ENCODE results near the gene TNFSF13. TPM values are rescaled to one million over a fixed set of nuclear protein-coding genes. Genes with fewer than 3 reads are reported as not detected.

TNFSF13 gene
- total and polyA plus RNA-seq, 2 of the 8 experiments (the other 6 are each of a cell fraction or from before 2014, with no cell fraction given), result 2.1 to 2.6 TPM

DNA sequence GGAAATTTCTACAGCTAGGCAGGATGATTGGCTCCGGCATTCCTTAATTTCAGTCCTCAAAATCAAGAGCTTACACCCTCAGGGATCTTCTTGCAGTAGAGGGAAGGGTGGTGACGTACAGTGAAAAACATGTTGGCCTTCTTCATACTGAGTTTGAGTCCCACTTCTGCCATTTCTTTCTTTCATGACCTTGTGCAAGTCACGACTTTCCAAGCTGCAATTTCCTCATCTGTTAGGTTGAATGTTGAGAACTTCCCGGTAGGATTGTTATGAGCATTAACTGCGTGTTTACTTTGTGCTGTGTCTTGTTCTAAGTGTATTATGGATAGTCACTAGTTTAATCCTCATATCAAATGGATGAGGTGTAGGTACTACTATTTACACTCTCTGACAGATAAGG lies 11.0 kb downstream of the TNFSF13 start:
- Histone ChIP-seq H3K4ac (replicated peaks; ENCODE audit: insufficient read length, low read depth, low read length) (no peak overlapping the region), H3K4me3 (ENCODE audit: extremely low read depth in 1 of 4, insufficient read depth in 2 of 4, low read depth in 3 of 4, low read length in 4 of 4) (no peak overlapping the region), H2BK120ac (replicated peaks; ENCODE audit: low read depth, low read length) (no peak overlapping the region), H3K4me2 (ENCODE audit: insufficient read depth in 1 of 2, low read depth in 2 of 2, low read length in 2 of 2) (no peak overlapping the region), H2BK5ac (ENCODE audit: low read depth, low read length) (no peak overlapping the region), H2AK5ac (ENCODE audit: low read depth, low read length) (no peak overlapping the region), H3K79me1 (ENCODE audit: low read depth, low read length) (peaks cover 5% of the 10 kb centered on the region), H2AFZ (ENCODE audit: low read length) (no peak overlapping the region), H4K91ac (replicated peaks; ENCODE audit: insufficient read length, low read length) (no peak overlapping the region), H3K27me3 (replicated peaks in 1 of 4; ENCODE audit: control insufficient read depth in 3 of 4, extremely low read depth in 1 of 4, insufficient read depth in 3 of 4, low read length in 3 of 4) (no peaks in the 10 kb centered on the region), H3K27ac (ENCODE audit: low read depth, low read length) (no peak overlapping the region), H3K14ac (ENCODE audit: insufficient read length) (no peak overlapping the region), H3K79me2 (ENCODE audit: control insufficient read depth in 1 of 2, insufficient read depth in 2 of 2, low read length in 2 of 2) (peaks cover 15 to 24% of the 10 kb centered on the region in 2 experiments), H4K20me1 (replicated peaks in 1 of 2; ENCODE audit: control insufficient read depth in 1 of 2, insufficient read depth in 2 of 2, low read length in 2 of 2) (peaks cover 8 to 12% of the 10 kb centered on the region in 2 experiments), H3K36me3 (ENCODE audit: control insufficient read depth in 2 of 4, insufficient read depth in 4 of 4, low read length in 3 of 4) (peaks cover 29 to 67% (median 51%) of the 10 kb centered on the region in 4 experiments), H4K8ac (ENCODE audit: extremely low read depth, insufficient read depth, low read length) (no peak overlapping the region), H3K56ac (replicated peaks; ENCODE audit: insufficient read length, low read depth, low read length) (no peak overlapping the region), H2BK15ac (ENCODE audit: low read length) (no peak overlapping the region), H3K23ac (ENCODE audit: insufficient read length) (no peak overlapping the region), H3K23me2 (ENCODE audit: low read depth, low read length) (peaks cover 4% of the 10 kb centered on the region), H2BK20ac (ENCODE audit: low read length) (no peak overlapping the region), H3K9ac (replicated peaks in 1 of 4; ENCODE audit: extremely low read depth in 1 of 4, low read depth in 3 of 4, low read length in 3 of 4) (no peak overlapping the region), H3K4me1 (replicated peaks in 1 of 4; ENCODE audit: control insufficient read depth in 3 of 4, insufficient read depth in 4 of 4, low read length in 3 of 4) (peaks cover 1 to 5% (median 2%) of the 10 kb centered on the region in 4 experiments), H3K9me3 (ENCODE audit: insufficient read depth in 2 of 2, low read depth in 1 of 2, low read length in 1 of 2) (no peaks in the 10 kb centered on the region), H4K5ac (ENCODE audit: insufficient read length, low read depth, low read length) (no peak overlapping the region), H3K18ac (ENCODE audit: extremely low read depth, low read length) (no peak overlapping the region), H2BK12ac (ENCODE audit: low read depth, low read length) (no peak overlapping the region)
- ChIA-PET POLR2A (ENCODE audit: partially characterized antibody) (interaction anchor here (0.8 to 37.5 kb wide), 11 partner anchors 6 to 335 kb away, joined by 3 to 1144 read pairs (median 5); partner anchors contain the start of genes CD68, DVL2, MPDU1 and POLR2A), CTCF (ENCODE audit: partially characterized antibody) (interaction anchor here (0.8 to 4.5 kb wide), 7 partner anchors 9 to 103 kb away, joined by 3 to 33 read pairs (median 4); partner anchors contain the start of genes SENP3 and SOX15)
- FAIRE-seq, result no peak
- DNase-seq (ENCODE audit: low read depth in 1 of 2, low spot score in 2 of 2), result no peak
- WGBS, 2 experiments (ENCODE audit: extremely low coverage in 1 of 2, insufficient coverage in 1 of 2, insufficient read length in 1 of 2, insufficient replicate concordance in 2 of 2, low coverage in 1 of 2, low lambda C conversion rate in 2 of 2, missing lambda C conversion rate in 1 of 2), result 96% methylated on average over 5 of the region's 5 CpGs; no CpG with 5 or more reads in 1 of the 2 experiments
- TF ChIP-seq FOSL1 (IDR thresholded peaks at IDR 0.05; ENCODE audit: insufficient read depth, low read depth, low read length), result no peak
- TF ChIP-seq BCL11A (IDR thresholded peaks at IDR 0.05; ENCODE audit: low read depth in 2 of 2, low read length in 2 of 2), result no peak
- no peak for TF ChIP-seq BRCA1 (IDR thresholded peaks at IDR 0.05; ENCODE audit: low read depth, low read length)
- no peak for TF ChIP-seq EZH2 (IDR thresholded peaks at IDR 0.05; ENCODE audit: low read depth, low read length, severe bottlenecking)
- no peak for TF ChIP-seq GABPA (IDR thresholded peaks at IDR 0.05; ENCODE audit: borderline replicate concordance, insufficient read depth, low read length)
- no peak for TF ChIP-seq NANOG (IDR thresholded peaks at IDR 0.05; ENCODE audit: insufficient read depth, low read depth, low read length, poor library complexity, severe bottlenecking)
- no peak for TF ChIP-seq PHF8 (conservative IDR thresholded peaks at IDR 0.05; ENCODE audit: low read depth, low read length)
- no peak for TF ChIP-seq TCF12 (IDR thresholded peaks at IDR 0.05; ENCODE audit: low read depth, low read length)
- no peak for TF ChIP-seq SP2 (IDR thresholded peaks at IDR 0.05; ENCODE audit: low read length)
- no peak for TF ChIP-seq SP1 (IDR thresholded peaks at IDR 0.05; ENCODE audit: low read depth, low read length)
- TF ChIP-seq ASH2L (IDR thresholded peaks at IDR 0.05; ENCODE audit: low read length), result no peak
- TF ChIP-seq, protein P1, sequence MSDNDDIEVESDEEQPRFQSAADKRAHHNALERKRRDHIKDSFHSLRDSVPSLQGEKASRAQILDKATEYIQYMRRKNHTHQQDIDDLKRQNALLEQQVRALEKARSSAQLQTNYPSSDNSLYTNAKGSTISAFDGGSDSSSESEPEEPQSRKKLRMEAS (IDR thresholded peaks at IDR 0.05), result no peak
- TF ChIP-seq MAFK (IDR thresholded peaks at IDR 0.05; ENCODE audit: low read depth, low read length), result no peak
- TF ChIP-seq RXRA (IDR thresholded peaks at IDR 0.05; ENCODE audit: insufficient read depth, low read depth, low read length), result no peak

All from H1 (cell line).